Heart left ventricle (tissue), 13 donors: ENCODE data around the gene ZFAND3.

Source experiments
- CTCF ChIP-seq, 12 donors: fragments of 200-600 bp; sonication (generic) in 4 of 12; IDR thresholded peaks; one replicate each; pipeline versions ENCODE4 v1.5.0 to v1.8.0; 2018 to 2022; ENCODE audit warnings: antibody characterized with exemption in 12 of 12, mild to moderate bottlenecking in 5 of 12
- POLR2A ChIP-seq, 2 donors: fragments of 450-650 bp; IDR thresholded peaks; one replicate each; pipeline ENCODE4 v1.6.1; 2017; ENCODE audit warnings: antibody characterized with exemption in 2 of 2, mild to moderate bottlenecking in 2 of 2, moderate library complexity in 2 of 2
- donor health status: ischemic (EF 13 %, LVEDD 7.1; RV severe dilation, severe dysfunction).
- donor health status: DM: no; HTN: yes; CAD: no.
- donor health status: DM: no; HTN: no; CAD: no.
- donor health status: ischemic (EF 25% LVEDD 6.9; RV normal size, moderate dysfunction).
- donor health status: ischemic (EF 25% LVEDD 5.7; RV mildly dilated, moderate dysfunction).
- donor health status: ischemic (EF 35%, LVEDD 5.7; RV mildly dilated, moderate dysfunction).
- donor health status: nonischemic (EF 11% LVEDD 7.7; RV severe dilation, severe dysfunction).
- donor health status: DM: yes; HTN: yes; CAD: no.
- donor health status: PGD.
- donor health status: ischemic (EF 29% LVEDD 5.4; RV normal size, mild dysfunction).
- donor health status: nonischemic (EF 23%, LVEDD 6.1; RV moderate dilation, normal function).

GRCh38 chr6:37807656-37808055, 11.9 kb upstream of the ZFAND3 start:
- TF ChIP-seq CTCF (IDR thresholded peaks at IDR 0.05): no peak
- TF ChIP-seq POLR2A (IDR thresholded peaks at IDR 0.05): no peak
